TTC549 (cell line): Measurements from ENCODE around the gene CAMTA1.

Experiments
- FAIRE-seq: peaks from 2 replicates; lab custom pipeline; 2012; peaks lifted over from hg19 to GRCh38; lab: Jason Lieb, UNC

The CAMTA1 gene

DNA sequence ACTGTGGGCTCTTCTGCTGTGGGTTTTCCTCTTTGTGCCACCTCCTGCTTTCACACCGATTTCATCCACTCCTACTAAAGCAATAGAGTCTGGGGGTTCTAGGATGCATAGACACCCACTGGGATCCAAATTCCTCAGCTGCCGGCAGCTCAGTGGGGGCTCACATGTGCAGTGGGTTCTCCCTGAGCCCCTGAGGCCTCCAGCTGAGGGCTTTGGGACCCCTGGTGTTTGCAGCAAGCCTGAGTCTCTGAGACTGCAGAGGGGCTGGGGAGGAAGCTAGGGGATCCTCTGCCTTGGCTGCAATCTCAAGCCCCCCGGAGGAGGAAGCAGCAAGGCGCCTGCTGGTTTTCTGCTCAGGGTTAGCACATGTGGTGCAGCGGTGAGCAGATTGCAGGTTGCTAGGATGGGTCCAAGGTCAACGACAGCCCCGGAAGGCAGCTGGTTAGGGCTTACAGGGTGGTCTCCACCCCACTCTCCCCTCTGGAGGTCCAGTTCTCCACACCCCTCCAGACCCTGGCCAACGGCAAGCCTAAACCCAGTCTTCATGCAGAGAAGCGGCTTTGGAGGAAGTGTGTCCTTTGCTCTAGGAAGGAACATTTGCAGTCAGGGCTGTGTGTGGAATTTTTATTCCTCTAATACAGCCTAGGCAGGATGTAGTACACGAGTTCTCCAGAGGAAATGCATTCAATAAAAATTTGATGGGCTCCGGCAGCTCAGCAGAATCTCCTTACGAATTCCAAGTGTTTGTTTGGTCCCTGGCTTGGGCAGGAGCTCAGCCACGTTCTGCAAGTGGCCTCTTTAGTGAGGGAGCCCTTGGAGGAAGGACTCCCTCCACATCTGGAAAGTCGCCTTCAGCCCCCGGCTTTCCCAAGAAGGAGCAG lies 716.7 kb downstream of the CAMTA1 start:
- no peak for FAIRE-seq

GRCh38 chr1:7503691-7504437 lies 718.6 kb downstream of the CAMTA1 start:
- FAIRE-seq, result no peak

GRCh38 chr1:7504438-7504720 lies 719.1 kb downstream of the CAMTA1 start:
- FAIRE-seq, result no peak

DNA sequence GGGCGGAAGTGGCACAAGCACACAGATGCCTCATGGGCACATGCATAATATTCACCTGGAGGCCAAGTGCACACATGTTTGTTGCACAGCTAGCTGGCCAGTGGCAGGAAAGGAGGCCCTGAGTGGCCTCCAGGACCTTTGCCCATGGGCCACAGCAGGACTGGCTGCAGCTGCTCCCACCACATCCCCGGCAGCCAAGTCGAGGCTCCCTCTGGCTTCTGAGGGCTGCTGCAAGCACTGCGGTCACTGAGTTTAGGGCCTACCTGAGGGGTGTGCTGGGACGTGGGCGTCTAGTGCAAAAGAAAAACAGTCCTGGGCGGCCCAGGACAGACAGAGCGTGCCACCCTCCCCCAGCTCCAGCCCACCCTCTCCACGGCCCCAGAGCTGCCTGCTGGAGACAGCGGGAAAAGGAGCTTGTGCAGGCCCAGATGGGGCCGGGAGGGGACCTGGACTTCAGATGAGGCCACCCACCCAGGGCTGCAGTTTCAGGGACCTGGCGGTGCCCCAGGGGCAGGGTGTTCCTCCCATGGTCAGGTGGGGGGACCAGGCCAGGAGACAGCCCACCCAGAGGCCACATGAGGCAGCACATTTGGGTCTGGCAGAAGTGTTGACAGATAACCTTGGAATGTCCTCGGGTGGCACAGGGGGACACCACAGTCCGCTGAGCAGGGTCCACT lies 720.0 kb downstream of the CAMTA1 start:
- no peak for FAIRE-seq

DNA sequence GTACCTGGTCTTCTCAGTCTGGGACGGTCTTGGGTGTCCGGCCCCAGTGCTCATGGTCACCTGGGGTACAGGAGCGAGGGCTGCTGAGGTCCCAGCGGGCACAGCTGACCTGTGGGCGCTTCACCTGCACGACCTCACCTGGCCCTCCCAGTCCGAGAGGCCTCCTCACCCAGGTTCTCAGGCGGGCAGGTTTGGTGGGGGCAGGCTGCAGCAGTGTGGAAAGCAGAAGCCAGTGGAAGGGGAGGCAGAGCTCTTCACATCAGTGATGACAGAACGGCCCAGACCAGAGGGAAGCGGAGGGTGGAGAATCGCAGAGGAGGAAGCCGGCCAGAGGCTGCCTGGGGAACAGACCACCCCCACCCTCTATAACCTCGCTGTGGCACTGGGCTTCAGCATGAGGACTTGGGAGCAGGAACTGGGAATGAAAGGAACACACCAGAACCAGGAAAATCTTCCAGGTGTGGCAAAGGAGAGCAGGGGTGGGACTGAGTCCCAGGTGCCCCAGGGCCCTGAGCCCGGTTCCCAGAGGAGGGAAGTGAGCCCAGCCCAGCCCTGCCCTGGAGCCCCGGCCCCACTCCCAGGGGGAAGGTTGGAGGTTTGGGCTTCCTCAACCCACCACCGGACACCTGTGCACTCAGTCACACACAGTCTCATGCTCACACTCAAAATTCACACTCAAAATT lies 720.7 kb downstream of the CAMTA1 start:
- no peak for FAIRE-seq

DNA sequence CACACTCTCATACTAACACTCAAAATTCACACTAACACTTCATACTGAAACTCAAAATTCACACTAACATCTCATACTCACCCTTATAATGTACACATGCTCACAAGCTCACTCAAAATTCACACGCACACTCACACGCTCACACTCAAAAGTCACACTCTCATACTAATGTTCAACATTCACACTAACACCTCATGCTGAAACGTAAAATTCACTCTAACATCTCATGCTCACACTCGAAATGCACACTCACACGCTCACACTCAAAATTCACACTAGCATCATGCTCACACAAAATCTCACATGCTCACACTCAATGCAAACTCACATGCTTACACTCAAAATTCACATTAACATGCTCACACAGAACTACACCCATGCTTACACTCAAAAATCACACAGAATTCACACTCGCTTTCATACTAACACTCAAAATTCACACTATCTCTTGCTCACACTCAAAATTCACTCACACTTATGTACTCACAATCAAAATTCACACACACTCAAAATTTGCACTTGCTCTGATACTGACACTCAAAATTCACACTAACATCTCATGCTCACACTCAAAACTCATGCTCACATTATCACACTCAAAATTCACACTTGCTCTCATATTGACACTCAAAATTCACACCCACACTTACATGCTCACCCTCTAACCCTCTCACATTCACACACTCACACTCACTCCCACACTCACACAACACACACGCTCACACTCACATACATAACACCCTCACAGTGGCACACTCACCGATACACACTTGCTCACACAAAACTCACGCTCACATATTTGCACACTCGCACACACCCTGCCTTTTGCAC lies 721.4 kb downstream of the CAMTA1 start:
- FAIRE-seq, result no peak

GRCh38 chr1:7507285-7508019 lies 722.2 kb downstream of the CAMTA1 start:
- FAIRE-seq, result no peak

DNA sequence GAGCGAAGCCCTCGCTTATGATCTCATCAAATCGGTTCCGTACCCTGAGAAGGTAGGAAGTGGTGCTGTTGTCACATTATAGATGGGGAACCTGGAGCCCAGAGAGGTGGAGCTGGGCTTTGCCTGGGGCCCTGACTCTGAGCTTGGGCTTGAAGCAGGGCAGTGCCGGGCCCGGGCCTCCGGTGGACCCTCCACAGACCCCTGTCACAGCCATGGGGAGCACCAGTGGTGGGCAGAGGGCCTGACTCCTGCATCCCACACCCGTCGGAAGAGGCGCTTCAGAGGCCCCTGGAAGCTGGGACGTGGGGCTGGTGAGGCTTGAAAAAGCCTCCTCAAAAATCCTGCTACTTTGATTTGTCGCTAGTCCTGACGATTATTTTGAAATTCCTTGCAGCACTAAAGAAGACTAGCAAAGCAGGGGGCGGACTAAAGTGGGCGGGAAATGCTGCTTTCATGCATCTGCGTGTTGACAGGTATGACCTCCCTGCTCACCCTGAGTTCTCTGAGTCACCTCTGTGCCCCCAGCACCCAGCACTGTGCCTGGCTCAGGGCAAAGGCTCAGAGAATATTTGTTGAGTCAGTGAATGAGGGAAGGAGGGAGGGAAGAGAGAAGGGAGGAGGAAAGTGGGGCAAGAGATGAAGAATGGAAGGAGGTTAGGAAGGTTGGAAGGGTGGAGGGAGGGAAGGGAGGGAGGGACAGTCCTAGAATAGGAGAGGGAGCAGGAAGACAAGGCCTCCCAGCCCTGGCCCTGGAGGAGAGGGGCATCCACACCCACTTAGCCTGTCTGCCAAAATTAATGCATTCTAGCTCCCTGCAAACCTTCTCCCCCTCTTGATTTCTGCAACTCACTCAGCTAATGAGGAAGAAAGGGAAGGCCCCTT lies 723.0 kb downstream of the CAMTA1 start:
- FAIRE-seq, result no peak

DNA sequence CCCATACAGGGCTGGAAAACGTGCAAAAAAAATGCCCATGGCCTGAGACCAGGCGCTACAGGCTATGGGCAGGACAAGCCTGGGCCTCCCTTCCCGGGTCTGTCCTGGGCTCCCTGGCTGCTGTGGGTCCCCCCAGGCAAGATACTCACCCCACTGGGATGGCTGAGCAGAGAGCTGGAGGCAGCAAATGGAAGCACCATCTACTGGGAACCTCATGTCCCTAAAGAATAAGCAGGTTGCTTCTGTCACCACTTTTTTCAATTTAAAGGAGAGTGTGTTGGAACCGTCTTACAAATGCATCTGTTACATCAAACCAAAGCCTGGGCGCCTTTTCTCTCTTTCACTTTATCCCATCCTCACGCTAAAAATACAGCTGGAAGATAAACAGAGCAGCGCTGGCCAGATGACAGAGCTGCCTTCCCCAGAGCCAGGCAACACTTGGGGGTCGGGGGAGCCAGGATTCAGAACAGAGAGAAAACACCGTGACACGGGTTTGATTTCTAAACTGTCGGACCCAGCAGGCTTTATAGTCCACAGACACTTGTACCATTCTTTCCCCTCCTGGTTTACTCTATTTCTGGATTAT lies 723.8 kb downstream of the CAMTA1 start:
- FAIRE-seq, result no peak

DNA sequence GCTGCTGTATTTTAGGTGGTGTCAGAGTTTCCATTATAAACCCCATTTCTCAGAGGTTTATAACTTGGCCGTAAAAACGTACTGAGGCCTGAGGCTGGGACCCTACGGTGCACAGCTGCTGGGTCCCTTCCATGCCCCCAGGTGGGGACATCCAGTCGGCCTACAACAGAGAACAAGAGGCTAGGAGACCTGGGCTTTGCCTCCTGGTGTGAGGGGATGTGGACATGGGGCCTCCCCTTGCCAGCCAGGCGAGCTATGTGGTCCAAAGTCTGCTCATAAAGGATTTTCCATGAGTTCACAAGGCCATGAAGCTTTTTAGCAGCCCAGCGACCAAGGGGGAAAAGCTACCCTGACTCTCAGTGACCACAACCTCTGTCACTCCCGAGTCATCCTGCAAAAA lies 724.3 kb downstream of the CAMTA1 start:
- FAIRE-seq, result no peak

DNA sequence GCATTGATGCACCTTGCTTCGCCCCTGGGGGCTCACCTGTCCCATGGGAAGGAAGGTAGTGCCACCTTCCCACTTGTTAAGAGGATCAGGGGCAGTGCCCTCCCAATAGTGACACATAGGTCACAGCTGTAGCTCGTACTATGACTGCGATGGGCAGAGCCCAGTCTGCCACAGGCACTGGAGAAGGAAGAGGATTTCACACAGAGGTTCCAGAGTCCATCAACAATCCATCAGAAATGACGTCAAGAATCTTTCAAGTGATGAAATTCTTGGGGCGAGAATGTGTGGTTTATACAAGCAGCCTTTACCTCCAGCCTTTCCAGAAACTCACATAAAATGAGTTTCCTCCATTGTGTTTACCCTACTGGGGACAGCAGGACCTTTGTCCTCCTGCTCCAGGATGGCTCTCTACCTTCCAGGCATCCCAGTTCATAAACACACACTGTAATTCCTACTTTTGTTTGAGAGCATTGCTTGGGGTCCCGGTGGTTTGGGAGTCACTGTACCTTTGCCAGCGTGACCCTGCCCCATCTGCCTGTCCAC lies 725.2 kb downstream of the CAMTA1 start:
- no peak for FAIRE-seq

DNA sequence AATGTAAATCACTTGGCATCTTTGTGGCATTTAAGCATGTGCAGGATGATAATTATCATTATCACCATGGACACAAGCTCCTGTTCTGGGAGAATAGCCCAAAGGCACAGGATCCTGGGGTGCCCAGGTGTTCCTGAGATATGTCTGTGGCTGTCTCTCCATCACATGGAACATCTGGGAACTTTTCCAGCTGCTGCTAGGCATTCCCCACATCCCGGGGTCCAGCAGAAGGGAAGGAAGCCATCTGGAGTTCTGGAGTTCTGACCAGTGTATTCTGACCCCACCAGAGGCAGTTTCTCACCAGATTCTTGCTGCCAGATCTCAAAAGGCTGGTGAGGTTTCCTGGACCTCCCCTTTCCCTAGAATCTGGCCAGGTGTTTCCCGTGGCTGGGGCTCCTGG lies 726.1 kb downstream of the CAMTA1 start:
- no peak for FAIRE-seq

DNA sequence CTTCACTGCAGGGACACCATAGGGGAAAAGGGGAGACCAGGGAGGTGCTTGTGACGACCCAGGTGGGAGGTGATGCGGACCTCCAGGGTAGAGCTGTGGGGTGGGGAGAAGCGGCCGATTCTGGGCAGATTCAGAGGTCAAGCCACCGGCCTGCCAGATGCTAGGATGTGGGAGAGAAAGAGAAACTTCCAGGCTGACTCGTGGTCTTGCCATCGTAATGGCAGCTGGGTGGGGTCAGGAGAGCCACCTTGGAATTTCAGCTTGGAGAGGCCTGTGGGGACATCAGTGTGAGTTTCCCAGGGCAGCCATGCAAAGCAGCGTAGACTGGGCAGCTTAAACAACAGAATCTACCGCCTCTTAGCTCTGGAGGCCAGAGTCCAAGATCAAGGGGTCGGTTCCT lies 727.8 kb downstream of the CAMTA1 start:
- no peak for FAIRE-seq

GRCh38 chr1:7515175-7515574 lies 729.9 kb downstream of the CAMTA1 start:
- FAIRE-seq, result no peak

GRCh38 chr1:7515904-7516303 lies 730.6 kb downstream of the CAMTA1 start:
- no peak for FAIRE-seq

- FAIRE-seq, result no peak
These were observed 731.1 kb downstream of the CAMTA1 start for GRCh38 chr1:7516341-7516740.

GRCh38 chr1:7516929-7517328 lies 731.7 kb downstream of the CAMTA1 start:
- FAIRE-seq, result no peak

GRCh38 chr1:7517611-7518330 lies 732.5 kb downstream of the CAMTA1 start:
- FAIRE-seq, result no peak

DNA sequence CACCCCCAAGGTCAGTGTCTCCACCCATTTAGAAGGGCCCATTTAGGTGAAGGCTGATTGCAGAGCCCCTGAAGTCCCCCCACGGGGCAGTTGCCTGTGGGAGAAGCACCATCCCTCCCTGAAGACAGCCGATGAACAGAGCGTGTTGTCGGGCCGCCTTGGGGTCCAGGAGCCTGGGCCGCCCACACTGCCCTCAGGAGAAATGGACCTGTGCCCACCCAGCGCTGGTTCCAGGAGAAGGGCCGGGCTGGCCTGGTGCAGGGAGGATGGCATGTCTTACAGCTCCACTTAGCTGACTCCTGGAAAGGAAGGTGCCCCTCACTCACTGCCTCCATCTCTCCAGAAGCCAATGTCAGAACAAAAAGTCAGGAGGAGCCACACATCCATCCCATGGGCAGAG lies 733.2 kb downstream of the CAMTA1 start:
- no peak for FAIRE-seq
